ENCODE results near the gene PHYHD1.
A peak's percentile ranks its signal among the peaks of the same experiment; 100 is the strongest.

The PHYHD1 gene

DNA sequence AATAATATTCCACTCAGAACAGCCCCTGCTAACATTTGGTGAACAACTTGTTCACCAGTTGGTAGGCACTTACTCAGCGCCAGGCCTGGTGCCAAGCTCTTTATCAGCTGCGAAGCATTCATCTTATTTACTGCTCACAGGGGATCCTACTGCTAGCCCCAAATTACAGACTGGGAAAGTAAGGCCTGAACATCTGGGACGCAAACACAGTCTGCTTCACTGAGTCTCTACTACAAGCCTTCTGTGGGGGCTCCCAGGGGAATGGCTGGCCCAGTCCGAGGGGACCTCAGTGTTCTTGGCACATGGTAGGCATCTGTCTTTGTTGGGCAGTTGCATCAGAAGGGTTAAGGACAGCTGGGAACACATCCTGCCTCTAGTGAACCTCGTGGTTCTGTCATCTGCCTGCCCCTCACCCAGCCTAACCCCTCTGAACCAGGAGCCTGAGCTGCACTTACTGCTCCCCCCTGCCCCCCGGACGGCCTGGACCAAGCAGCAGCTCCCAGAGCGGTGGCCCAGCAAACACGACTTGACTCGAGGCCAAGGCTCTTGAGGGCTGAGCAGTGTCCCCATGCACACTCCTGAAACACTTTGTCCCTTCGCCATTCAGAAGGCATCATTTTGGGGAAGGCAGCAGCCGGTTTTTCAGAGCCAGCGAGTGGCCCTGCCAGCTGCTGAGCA, at the start of gene PHYHD1:
Gene PHYHD1 (plus strand): TSS at position 602 of the 678 bp plus-strand sequence. CDS start 1,342 bp downstream, outside the sequence.
- peak within 1 kb of the TSS; percentile 94 for H3K27ac ChIP-seq
- DNase-seq (ENCODE audit: low spot score) = peak; percentile 95
- TF ChIP-seq, protein P1, sequence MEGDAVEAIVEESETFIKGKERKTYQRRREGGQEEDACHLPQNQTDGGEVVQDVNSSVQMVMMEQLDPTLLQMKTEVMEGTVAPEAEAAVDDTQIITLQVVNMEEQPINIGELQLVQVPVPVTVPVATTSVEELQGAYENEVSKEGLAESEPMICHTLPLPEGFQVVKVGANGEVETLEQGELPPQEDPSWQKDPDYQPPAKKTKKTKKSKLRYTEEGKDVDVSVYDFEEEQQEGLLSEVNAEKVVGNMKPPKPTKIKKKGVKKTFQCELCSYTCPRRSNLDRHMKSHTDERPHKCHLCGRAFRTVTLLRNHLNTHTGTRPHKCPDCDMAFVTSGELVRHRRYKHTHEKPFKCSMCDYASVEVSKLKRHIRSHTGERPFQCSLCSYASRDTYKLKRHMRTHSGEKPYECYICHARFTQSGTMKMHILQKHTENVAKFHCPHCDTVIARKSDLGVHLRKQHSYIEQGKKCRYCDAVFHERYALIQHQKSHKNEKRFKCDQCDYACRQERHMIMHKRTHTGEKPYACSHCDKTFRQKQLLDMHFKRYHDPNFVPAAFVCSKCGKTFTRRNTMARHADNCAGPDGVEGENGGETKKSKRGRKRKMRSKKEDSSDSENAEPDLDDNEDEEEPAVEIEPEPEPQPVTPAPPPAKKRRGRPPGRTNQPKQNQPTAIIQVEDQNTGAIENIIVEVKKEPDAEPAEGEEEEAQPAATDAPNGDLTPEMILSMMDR (IDR thresholded peaks at IDR 0.05) = no peak
- peak within 1 kb of the TSS; percentile 76 for H3K4me3 ChIP-seq

DNA sequence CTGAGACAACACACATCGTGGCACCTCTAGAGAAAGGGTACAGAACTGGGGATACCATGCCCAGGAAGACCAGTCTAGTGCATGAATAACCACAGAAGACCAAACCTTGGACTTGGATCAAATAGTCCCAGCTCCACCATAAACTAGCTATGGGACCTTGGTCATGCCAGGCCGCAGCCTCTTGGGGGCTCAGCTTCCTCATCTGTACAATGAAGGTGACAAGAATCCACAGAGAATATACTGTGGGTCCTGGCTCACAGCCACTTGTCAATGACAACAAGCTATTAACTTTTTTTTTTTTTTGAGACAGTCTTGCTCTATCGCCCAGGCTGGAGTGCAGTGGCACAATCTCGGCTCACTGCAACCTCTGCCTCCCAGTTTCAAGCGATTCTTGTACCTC, 42.9 kb upstream of the PHYHD1 start:
- TF ChIP-seq, protein P1 (IDR thresholded peaks at IDR 0.05) = no peak
- no peak for DNase-seq (ENCODE audit: low spot score)
- Histone ChIP-seq H3K4me3 (no peak overlapping the region), H3K27ac (peak overlapping the region; percentile 75 to 82)

DNA sequence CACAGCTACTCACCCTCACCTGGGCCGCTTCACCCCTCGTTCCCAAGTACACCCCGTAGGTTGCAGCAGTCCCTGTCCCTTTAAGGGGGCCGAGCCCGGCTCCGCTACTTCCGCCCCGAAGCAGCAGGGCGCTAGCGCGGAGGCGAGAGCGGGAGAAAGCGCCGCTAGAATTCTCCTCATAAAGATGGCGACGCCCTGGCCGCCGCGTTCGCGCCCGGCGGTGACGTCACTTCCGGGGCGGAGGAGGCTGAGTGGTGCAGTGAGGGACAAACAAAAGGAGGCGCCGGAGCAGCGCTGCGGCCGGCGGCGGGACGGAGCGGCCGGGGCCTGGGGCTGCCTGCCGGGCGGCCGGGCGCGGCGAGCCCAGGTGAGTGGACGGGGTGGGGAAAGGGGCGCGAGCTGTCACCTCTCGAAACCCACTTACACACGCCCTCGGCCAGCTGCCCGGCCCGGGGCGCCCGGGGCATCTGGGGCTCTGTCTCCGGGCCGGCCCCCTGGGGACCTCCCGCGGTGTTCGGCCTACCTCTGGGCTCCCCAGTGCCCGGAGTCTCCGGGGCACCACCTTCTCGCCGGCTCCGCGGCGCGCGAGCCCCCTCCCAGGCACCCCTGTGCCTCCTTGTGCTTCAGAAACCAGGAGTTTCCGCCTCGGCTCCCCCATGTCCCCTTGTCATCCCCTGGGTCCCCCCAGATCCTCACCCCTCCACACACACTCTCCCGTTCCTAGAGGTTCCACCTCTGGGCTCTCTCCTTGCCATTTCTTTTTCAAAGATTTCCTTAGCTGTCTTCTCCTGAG, 38.7 kb upstream of the PHYHD1 start, which contains the start of the genes KYAT1 and LRRC8A:
Gene KYAT1 (minus strand): TSS at position 67 of the 793 bp plus-strand sequence. CDS start 36,545 bp downstream, outside the sequence.
Gene LRRC8A (plus strand): TSS at position 250 of the 793 bp plus-strand sequence. CDS start 25,032 bp downstream, outside the sequence.
- peak within 1 kb of the TSS; percentile 96 for H3K4me3 ChIP-seq
- peak; percentile 99 for DNase-seq (ENCODE audit: low spot score)
- H3K27ac ChIP-seq = peak within 1 kb of the TSS; percentile 97 to 100
- TF ChIP-seq, protein P1 (IDR thresholded peaks at IDR 0.05) = no peak

DNA sequence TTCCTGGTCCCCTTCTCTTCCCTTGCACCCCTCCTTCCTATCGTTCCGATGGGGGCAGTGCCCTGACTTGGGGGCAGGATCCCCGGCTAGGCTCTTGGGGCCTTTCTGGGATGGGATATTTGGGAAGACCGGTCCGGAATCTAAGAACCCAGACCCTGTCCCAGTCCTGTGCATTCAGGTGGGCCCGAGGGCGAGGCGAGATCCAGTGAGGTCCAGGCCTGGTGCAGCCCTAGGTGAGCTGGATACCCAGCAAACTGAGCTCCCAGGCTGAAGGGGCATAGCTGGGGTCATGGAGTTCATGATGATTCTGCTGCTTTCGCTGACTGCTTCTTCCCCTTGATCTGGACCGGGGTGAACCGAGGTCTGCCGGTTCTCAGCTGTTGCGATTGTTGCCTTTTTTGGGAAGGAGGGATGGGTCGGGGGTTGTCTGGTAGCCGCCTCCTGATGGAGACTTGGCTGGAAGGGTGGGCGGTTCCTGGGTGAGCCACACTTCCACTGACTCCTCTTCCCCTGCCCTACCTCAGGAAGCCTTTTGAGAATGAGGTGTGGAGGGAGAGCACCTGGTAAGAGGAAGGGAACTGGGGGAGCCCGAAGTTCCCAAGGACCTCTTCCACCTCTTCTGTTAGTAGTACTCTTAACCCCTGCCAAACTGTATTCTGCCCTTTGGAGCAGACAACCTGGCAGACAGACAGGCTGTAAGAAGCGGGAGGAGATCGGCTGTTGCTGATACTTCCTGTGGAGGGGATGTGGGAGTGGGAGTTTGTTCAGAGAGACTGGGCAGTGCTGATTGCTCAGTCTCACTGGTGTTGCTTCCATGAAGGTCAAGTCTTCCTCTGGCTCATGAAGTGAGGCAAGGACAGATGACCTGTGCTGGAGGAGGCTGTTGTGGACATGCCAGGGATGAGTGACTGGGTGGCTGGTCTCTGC, 37.8 kb upstream of the PHYHD1 start:
- TF ChIP-seq, protein P1 (IDR thresholded peaks at IDR 0.05) = no peak
- H3K4me3 ChIP-seq = peak overlapping the region; percentile 96
- H3K27ac ChIP-seq = peak overlapping the region; percentile 97 to 100
- DNase-seq (ENCODE audit: low spot score) = no peak

DNA sequence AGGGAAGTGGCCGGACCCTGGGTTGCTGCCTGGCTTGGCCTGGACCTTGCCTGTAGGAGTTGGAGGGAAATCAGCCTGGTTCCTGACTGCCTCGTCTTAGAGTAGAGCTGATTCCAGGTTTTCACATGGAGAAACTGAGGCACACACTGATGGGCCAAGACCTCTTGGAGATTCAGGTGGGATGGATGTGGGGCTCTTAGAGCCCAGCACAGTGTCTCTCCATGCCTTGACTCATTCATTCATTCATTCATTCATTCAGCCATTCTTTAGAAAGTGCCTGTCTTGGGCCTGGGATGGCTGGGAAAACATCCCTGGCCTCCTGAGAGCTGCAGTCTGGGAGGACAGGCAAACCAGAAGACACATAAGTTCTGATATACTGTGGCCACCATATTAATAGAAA, 36.6 kb upstream of the PHYHD1 start:
- no peak for DNase-seq (ENCODE audit: low spot score)
- H3K27ac ChIP-seq = peak overlapping the region in 1 of 2 donors; percentile 100
- TF ChIP-seq, protein P1 (IDR thresholded peaks at IDR 0.05) = no peak
- H3K4me3 ChIP-seq = peak overlapping the region; percentile 96

DNA sequence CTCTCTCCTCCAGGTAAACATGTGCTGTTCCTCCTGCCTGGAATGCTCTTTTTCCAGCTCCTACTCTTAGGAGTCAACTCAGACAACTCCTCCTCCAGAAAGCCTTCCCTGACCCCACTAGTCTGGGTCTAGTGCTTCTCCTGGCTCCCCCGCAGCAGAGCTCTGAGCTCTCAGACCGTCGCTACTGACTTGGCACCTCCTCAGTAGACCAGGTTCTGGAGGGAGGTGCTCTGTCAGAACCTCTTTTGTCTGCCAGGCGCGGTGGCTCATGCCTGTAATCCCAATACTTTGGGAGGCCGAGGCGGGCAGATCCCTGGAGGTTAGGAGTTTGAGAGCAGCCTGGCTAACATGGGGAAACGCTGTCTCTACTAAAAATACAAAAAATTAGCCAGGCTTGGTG, 35.4 kb upstream of the PHYHD1 start:
- Histone ChIP-seq H3K4me3 (peak overlapping the region; percentile 8), H3K27ac (peak overlapping the region in 1 of 2 donors; percentile 39)
- TF ChIP-seq, protein P1 (IDR thresholded peaks at IDR 0.05) = no peak
- no peak for DNase-seq (ENCODE audit: low spot score)

Data from coronary artery (tissue), 2 donors.